DMS153 (cell line): ENCODE measurements around the gene RELT.

Experiments
- DNase-seq: peaks from one replicate; lab custom pipeline; 2025; lab: John Stamatoyannopoulos, UW

The RELT gene, protein sequence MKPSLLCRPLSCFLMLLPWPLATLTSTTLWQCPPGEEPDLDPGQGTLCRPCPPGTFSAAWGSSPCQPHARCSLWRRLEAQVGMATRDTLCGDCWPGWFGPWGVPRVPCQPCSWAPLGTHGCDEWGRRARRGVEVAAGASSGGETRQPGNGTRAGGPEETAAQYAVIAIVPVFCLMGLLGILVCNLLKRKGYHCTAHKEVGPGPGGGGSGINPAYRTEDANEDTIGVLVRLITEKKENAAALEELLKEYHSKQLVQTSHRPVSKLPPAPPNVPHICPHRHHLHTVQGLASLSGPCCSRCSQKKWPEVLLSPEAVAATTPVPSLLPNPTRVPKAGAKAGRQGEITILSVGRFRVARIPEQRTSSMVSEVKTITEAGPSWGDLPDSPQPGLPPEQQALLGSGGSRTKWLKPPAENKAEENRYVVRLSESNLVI

DNA sequence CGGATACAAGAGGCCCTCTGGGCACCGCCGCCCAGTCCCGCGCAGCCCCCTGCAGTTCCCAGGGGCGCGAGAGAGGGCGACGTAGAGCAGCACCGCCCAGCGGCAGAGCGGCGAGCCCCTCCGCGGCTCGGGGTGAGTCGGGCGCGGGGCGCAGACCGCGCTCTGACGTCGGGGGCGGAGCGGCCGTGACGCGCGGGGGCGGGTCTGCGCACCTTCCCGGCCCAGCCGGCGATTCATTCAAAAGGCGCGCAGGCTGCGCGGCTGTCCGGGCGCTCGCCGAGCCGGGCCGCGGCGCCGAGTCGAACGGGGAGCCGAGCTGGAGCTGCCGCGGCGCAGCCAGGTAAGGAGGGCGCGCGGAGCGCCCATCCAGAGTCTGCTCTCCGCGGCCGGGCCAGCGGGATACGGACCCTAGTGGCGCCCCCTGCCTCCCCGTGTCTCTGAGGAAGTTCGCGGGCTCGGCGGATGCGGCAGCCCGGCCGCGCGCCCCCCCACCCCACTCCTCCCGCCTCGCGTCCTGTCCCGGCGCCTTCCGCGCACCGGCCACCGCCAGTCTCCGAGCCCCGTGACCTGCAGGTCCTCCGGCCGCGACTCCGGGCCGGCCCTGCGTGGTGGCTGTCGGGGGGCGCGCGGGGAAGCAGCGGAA lies at the start of gene RELT:
Gene RELT, plus strand, starts transcription at position 240 of the 643 bp plus-strand sequence. CDS start 12,738 bp downstream, outside the sequence.
- DNase-seq, result peak; percentile 68

DNA sequence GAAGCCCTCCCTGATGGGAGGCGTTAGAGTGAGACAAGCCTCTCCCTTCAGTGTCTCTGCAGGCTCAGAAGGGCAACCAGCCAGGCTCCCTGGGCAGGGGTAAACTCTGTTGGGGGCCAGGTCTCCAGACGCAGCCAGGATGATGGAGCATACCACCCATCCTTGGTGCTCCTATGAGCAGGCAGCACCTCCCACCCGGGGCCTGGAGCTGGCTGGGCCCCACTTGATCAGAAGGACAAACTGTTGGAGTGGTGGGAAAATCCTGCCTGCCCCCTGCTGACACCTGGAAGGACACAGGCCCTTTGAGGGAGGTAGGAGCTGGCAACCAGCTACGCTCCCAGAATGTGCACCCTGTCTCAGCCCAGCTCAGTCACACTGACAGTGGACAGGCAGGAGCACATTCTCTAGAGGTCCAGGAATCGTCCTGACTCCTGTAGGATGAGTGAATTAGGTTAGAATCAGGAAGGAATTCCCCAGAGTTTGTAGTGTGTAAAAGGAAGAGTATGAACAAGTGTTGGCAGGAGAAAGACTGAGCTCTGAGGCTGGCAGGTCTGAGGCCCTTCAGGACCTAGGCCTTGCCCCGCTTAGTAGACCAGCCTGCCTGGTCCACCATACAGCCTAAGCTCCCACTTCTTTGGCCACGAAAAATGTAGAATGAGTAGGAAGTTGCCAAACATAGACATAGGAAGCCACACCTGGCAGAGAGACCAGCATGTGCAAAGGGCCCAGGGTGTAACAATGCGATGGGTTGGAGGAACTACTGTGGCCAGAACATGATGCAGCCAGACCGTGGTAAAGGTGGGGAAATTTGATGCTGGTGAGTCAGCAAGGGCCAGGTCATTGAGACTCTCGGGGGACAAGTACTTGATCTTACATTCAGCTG lies 49.0 kb upstream of the RELT start:
- no peak for DNase-seq

DNA sequence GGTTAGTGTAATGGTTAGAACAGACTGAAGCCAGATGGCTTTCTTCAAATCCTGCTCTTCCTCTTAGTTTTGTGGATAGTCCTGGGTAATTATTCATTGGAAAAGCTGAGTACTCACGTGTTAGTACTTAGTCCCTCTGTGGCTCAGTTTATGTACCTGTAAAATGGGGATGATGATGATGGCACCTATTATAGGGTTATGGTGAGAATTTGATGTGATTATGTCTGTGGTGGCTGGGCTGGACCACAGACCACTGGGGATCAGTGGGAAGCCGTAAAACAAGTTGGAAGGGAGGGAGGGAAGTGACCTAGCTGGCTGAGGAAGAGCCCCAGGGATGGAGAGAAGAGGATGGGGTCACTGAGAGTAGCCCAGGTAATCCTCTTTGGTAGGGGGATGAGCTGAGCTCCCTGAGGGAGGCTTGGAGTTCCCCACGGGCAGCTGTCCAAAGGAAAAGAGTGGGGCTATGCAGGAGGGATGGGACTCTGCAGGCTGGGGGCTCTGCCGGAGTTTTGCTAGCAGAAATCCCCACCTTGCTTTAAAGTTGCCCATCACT lies 48.3 kb upstream of the RELT start:
- DNase-seq, result no peak

DNA sequence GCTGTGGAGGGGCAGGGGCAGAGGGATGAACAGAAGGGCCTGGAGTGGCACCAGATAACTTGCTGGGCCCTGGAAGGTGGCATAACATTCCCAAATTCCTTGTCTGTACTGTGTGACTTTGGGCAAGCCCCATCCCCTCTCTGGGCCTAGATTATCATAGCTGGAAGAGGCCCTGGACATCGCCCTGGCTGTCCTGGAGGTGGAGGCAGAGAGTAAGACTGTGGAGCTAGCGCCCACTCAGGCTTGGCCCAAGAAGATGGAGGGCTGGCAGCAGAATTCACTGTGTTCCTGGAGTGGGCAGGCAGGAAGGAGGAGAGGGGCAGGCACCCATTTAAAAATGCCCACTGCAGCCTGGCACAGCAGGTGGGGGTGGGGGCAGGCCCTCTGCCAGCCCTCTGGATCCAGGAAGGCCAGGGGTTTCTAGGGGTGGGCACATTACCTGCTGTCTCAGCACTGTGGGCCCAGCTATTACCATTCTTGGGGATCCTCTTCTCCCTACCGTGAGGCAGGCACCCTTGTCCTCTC lies 45.6 kb upstream of the RELT start:
- no peak for DNase-seq

DNA sequence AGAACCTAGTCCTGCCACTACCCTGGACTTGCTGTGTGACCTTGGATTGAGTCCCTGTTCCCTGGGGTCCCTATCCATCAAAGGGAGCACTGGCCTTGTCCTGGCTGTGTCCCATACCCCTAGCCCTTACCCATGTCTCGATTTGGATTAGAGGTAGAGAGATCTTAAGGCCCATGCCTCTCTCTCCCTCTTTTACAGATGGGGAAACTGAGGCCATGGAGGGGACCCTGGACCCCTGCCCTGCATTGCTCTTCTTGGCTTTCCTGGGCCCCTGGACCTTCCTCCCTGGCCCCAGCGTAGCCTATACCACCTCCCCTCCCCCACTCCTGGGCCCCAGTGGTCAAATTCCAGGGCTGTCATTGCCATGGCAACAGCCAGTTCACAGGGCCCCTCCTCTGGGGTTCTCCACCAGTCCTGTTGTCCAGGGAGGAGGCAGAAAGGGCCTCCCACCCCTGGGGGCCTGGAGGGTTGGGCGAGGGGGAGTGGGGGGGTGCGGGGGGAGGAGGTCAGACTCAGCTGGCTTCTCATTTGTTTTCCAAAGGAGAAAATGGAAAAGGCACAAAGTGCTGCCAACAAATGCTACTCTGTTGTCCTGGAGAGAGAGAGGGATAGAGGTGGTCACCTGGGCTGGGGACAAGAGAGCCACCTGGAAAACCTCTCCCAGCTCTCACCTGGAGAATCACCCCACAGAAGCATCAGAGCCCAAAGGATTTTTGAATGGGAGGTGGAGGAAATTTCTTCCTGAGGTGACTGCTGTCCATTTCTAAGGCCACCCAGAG lies 44.9 kb upstream of the RELT start:
- DNase-seq, result no peak

DNA sequence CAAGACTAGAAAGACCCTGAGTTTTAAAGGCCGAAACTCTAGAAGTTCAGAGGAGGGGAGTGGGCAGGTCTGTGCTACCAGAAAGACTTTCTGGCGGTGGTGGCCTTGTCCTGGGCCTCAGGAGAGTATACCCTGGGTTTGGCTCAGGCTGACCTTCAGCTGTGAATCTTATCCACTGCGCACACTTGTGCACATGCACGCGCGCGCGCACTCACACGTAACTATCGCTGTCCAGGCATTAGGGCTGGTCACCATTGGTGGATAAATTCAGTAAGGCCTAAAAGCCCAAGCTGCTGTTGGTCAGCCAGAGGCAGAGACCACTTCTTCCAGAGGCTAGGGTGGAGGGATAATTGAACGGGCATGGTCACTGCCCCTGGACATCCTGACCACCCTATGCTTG lies 43.0 kb upstream of the RELT start:
- no peak for DNase-seq

DNA sequence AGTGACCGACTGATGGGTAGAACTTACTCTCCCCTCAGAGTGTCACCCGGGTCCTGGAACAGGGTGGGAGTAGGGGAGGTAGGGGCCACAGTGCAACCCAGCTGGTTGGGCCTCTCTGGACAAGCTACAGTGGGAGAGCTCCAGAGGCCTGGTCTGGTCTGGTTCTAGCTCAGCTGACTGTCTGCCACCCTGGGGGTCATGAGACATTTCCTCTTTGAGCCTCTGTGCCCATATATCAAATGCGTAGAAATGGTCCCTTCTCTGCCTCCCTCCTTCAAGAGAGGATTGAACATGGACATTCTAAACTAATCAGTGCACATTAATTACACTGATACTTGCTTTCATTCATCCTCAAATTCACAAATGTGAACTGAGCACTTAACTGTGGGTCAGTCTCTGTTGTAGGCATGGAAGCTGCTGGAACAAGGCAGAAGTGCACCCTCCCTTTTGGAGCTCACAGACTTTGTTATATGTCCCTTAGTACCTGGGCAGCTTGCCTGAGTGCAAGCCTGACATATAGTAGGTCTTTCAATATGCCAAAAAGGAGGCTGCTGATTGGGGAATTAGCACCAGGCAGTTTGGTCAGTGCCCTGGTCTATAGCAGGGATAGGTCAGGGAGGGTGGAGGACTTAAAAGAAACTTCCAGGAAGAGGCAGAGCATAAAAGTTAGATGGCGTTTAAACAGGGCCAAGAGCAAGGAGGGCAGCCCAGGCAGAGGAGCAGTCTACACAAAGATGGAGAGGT lies 42.4 kb upstream of the RELT start:
- DNase-seq, result no peak

DNA sequence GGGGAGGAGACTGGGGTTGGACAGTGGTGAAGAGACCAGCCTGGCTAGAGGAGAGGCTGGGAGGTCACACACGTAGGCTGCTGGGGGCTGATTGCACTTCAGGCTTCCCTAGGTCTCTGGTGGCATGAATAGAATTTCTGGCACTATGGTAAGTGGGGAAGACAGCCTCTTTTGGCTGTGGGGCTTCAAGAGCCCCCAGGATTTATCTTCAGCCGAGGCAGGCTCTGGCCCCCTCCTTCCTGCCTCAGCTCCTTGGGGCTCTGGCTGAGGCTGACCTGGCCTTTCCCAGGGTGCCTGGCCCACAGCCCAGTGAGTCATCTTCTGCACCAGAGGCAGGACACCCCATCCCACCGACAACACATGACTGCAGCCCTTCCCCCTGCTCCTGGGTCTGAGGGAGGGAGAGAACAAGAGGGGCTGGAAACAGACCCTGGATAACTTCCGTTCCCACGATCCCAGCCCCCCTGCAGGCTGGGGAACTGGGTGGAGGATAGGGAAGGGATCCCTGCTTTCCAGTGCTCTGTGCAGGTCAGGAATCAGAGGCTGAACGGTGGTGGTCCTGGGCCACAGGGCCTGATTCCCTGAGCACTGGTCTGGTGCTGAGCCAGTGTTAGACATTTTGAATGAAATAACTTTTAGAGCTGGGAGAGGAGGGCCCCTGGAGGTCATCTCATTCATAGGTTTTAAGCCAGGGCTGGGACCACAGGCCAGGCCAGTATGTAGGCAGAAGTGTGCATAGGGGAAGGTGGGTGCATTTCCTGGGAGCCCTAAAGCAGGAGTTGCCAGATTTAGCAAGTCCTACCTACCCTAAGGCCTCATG lies 41.6 kb upstream of the RELT start:
- no peak for DNase-seq

DNA sequence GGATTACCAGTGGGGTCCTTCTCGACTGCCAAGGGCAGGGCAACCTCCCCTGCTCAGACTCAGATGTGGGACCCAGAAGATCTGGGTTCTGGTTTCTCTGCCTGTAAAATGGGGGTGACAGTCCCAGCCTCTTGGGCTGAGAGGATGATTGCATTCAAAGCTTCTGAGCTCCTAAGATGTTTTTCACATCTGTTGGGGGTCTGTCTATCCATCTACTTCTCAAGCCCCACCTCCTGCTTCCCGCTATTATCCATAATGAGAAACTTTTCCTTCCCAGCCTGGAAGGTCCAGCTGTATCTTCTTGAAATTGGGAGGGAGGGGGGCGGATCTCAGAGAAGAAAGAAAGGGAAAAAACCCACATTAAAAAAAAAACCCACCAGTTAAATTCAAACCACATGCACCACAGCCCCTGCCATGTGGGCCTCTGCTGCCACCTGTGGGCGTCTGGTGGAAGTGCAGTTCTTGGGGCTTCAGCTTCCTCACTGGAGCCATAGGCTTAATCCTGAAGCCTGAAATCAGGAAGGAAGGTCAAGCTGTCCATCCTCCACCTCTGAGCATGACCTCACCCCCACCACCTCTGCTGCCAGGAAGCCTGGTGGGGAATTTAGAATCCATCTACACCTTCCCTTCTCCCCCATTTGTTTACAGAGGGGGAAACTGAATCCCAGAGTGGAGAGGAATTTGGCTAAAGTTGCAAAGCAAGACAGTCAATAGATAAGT lies 40.8 kb upstream of the RELT start:
- peak; percentile 28 for DNase-seq

DNA sequence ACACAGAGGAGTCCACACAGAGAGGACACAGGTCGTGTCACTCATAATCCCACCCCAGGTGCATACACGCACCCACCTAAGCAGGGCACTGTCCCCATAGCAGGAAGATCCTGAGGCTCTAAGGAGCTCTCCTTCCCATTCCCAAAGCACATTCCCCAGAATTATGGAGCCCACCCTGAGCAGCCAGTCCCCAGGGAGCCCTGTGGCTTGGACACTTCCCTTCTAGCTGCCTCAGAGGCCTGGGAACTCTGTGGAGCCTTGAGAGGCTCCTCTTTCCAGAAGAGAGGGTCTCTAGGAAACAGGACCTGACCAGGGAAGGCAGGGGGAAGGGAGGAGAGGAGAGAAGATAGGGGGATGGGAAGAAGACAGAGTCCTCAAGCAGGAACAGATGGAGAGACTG lies 38.4 kb upstream of the RELT start:
- DNase-seq, result no peak

DNA sequence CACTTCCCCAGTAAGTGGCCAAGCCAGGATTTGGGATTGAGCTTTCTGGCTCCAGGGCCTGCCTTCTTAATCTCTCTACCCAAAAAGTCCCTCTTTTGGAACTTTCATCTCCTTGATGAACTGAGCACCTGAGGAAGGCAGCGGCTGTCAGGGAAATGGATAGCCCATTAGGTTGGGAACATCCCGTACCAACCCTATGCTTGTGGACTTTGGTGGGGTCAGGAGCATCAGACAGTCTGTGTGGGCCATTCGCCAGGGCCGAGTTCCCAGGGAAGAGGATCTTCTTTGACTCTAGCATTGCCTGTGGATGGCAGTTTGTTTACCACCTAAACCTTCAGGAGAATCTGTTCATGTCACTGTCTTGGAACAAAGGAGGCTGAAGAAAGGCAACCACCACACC lies 37.9 kb upstream of the RELT start:
- DNase-seq, result no peak

DNA sequence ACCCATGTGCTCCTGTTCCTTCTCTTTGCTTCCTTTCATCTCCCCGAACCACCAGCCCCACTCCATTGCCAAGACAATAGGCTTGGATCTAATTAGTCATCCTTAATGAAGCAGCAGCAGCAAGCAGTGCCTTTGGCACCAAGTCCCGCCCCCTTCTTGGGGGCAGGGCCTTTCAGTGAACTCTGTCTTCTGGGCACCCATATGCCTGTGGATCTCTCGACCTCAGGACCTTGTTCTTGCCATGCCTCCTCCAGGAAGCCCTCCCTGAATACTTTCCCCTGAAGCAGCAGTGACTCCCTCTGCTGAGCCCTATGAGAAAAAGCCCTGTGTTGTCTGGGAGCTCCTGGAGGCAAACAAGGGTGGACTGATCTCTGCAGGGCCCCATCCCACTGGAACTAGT lies 36.0 kb upstream of the RELT start:
- DNase-seq, result no peak

DNA sequence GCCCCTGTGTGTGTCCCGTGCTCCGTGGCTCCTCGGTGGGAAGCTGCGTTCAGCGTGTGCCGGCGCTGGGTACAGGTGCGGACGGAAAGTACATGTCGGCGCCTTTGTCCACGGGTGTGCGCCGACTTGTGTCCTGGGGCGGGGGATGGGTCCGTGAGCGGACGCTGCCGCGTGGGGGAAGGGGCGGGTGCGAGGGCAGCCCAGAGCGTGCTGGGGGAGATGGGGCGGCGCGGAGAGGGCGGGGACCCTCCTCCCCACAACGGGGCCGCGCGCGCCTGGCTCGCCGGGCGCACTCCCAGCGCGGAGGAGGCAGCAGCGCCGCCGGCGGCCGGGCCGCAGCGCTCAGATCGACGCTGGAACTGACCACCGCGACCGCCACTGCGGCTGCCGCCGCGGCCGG lies 33.6 kb upstream of the RELT start:
- no peak for DNase-seq

DNA sequence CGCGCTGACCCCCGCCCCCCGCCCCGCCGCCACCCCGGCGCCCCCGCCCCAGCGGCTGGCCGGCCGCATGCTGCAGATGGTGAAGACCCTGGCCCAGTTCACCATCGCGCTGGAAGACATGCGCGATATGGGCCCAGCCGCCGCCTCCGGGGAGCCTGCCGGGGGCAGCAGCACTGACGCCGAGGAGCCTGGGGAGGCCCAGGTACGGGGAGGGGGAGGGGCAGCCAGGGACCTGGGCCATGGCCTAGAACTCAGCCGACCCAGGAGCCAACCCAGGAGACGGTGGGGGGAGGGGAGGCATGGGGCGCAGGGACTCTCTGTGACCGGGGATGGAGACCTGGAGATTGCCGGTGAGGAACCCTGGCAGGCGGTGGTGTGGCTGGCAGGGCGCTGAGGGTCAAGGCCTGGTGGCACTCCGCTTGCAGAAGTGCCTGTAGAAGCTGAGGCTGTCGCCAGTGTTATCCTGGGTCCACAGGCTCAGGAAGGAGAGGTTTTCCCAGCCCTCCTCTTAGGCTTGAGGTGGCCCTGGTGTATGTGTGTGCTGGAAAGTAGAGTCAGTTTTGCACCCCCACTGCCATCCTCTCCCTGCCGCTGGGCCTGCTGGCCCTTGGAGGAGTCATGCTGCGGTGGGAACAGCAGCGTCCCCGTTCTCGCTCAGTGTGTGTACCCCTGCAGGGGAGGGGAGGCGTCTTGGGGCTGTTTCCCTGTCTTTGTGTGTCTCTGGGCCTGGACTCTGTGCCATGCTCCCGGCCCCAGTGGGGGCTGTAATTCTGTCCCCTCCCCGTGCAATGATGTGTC lies 32.9 kb upstream of the RELT start:
- DNase-seq, result no peak

DNA sequence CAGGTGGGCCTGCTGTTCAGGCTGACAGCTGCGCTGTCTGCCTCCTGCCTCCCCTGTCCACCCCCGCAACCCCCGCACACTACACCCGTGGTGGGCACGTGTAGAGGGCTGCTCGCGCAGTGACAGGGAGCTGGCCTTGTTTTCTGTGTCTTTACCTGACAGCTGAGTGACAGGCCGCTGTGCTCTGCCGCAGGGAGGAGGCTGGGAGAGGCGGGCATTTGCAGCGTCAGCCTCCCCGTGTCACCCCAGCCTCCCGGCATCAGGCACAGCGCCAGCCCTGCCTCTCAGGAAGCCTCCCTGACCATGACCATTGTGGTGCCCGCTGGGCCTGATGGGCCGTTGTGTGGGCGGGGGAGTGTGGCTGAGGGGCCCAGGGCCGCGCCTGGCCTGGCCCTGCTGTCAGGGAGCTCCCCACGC lies 32.0 kb upstream of the RELT start:
- no peak for DNase-seq

DNA sequence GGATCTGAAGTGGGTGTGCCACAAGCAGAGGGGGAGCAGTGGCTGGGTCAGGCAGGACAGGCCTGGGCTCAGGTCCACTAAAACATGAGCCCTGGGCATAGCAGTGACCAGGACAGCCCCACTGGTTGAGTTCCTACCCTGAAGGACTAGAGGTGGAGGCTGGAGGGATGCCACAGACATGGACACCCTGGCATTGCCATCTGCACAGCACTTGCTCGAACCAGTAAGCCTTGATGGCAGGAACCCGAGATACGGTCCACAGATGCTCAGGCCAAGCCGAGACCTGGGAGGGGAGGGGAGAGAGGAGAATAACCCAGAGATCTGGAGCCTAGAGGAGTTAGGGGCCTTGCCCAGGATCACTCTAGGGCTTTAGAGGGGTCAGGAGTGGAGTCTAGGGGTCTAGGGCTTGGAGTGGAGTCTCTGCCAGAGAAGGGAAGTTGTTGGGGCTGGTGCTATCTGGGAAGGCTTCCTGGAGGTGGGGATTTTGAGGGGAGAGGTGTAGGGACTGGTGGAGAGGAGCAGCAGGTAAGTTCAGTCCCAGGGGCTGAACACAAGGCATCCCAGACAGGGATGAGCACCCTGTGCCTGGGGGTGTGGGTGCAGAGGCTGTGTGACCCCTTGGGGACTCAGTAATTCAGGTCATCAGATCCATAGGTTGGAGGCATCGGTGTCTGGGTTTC lies 30.6 kb upstream of the RELT start:
- no peak for DNase-seq

DNA sequence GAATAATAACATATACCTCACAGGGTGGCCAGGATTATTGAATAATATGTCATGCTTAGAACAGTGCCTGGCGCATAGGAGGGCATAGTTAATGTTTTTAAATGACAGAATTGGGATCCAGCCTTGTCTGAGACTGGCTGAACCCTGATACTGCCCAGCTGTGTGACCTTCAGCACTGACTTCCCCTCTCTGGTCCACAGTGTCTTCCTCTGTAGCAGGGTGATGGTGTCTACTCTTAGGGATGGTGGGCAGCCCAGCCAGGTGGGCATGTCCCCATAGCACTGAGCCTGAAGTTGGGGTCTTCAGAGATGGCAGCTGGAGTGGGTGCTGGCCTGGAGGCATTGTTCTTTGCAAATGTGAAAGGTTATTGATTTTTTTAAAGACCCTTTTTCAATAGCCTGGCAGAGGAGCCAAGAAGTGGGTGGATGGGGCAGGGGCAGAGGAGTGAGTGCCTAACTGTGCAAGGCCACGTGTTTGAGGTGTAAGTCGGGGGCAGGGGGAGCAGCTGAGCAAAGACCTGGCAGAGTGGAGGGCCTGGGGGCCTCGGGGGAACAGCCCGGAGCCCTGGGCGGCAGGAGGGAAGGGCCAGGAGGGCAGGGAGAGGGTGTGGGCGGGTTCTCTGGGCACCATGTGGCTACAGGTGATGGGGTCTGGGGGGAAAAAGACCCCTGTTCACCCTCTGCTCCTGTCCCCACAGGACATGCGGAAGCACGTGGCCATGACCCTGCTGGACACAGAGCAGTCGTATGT lies 29.8 kb upstream of the RELT start:
- no peak for DNase-seq
